Measurements from ENCODE around the gene VAMP2. TPM values are rescaled to one million over a fixed set of nuclear protein-coding genes. Genes with fewer than 3 reads are reported as not detected.

The VAMP2 gene
- total RNA-seq, 4 donors from 2014 or later: 10.9 to 37.0 (median 25.7) TPM

- in situ Hi-C loops (cut with MboI; ENCODE audit: low sequenced_read_pairs in 4 of 4): no loop called here
- H3K4me1 ChIP-seq: peaks cover 33 to 41% of the 10 kb centered on the region in 2 donors
- peak within 1 kb of the TSS; percentile 49 to 63 (median 56) for H3K4me3 ChIP-seq
- no peaks in the 10 kb centered on the region for H3K9me3 ChIP-seq
- ATAC-seq (peak in 1 of 2 donors; percentile 14), DNase-seq (no peak)
- TF ChIP-seq POLR2A (IDR thresholded peaks at IDR 0.05): no peak
- no peak for TF ChIP-seq CTCF (IDR thresholded peaks at IDR 0.05 in 4 of 5, conservative IDR thresholded peaks at IDR 0.05 in 1 of 5)
- no peaks in the 10 kb centered on the region for H3K36me3 ChIP-seq
- H3K27ac ChIP-seq: peak within 1 kb of the TSS; percentile 76 to 87 (median 84)
- peaks cover 25 to 40% (median 33%) of the 10 kb centered on the region in 3 donors for H3K27me3 ChIP-seq
- intact Hi-C loops (cut with DNase I; ENCODE audit: low total_unique reads): loop anchor here (1.0 to 5.0 kb wide), 4 partner anchors 24 to 281 kb away; partner anchors contain the start of gene SLC25A35
Observed at GRCh38 chr17:8117980-8118768, 44.6 kb downstream of the VAMP2 start, which contains the start of gene ALOXE3. TSS of gene ALOXE3 (minus strand) at chr17:8118514. CDS start at chr17:8117990, 524 bp downstream.

- Histone ChIP-seq H3K4me3 (peak overlapping the region in 3 of 4 donors; percentile 49 to 63 (median 56)), H3K4me1 (peaks cover 26 to 34% of the 10 kb centered on the region in 2 donors), H3K36me3 (no peaks in the 10 kb centered on the region), H3K27ac (no peak overlapping the region), H3K27me3 (peaks cover 21 to 40% (median 26%) of the 10 kb centered on the region in 3 donors), H3K9me3 (no peaks in the 10 kb centered on the region)
- in situ Hi-C loops (cut with MboI; ENCODE audit: low sequenced_read_pairs in 4 of 4) (no loop called here), intact Hi-C loops (cut with DNase I; ENCODE audit: low total_unique reads) (loop anchor here (5.0 kb wide), 2 partner anchors 55 to 280 kb away; no protein-coding TSS in a partner anchor)
- DNase-seq (no peak), ATAC-seq (no peak)
- no peak for TF ChIP-seq POLR2A (IDR thresholded peaks at IDR 0.05)
- TF ChIP-seq CTCF (IDR thresholded peaks at IDR 0.05 in 4 of 5, conservative IDR thresholded peaks at IDR 0.05 in 1 of 5): no peak
Observed at GRCh38 chr17:8117367-8117979, 45.3 kb downstream of the VAMP2 start.

- ATAC-seq (no peak), DNase-seq (no peak)
- Histone ChIP-seq H3K36me3 (no peaks in the 10 kb centered on the region), H3K4me3 (no peak overlapping the region), H3K9me3 (no peaks in the 10 kb centered on the region), H3K4me1 (peaks cover 25 to 27% of the 10 kb centered on the region in 2 donors), H3K27ac (no peak overlapping the region), H3K27me3 (peaks cover 22 to 43% (median 25%) of the 10 kb centered on the region in 3 donors)
- in situ Hi-C loops (cut with MboI; ENCODE audit: low sequenced_read_pairs in 4 of 4): no loop called here
- intact Hi-C loops (cut with DNase I; ENCODE audit: low total_unique reads): loop anchor here (5.0 kb wide), 2 partner anchors 54 to 279 kb away; no protein-coding TSS in a partner anchor
- TF ChIP-seq CTCF (IDR thresholded peaks at IDR 0.05 in 4 of 5, conservative IDR thresholded peaks at IDR 0.05 in 1 of 5): no peak
- TF ChIP-seq POLR2A (IDR thresholded peaks at IDR 0.05): no peak
Observed at GRCh38 chr17:8116776-8117175, 46.0 kb downstream of the VAMP2 start.

GRCh38 chr17:8110907-8111306 is 51.8 kb downstream of the VAMP2 start:
- Histone ChIP-seq H3K27me3 (peaks cover 34 to 50% (median 39%) of the 10 kb centered on the region in 3 donors), H3K36me3 (no peaks in the 10 kb centered on the region), H3K9me3 (no peaks in the 10 kb centered on the region), H3K4me3 (no peak overlapping the region), H3K27ac (no peak overlapping the region), H3K4me1 (peaks cover 0 to 7% of the 10 kb centered on the region in 2 donors)
- DNase-seq (no peak), ATAC-seq (no peak)
- intact Hi-C loops (cut with DNase I; ENCODE audit: low total_unique reads) (no loop called here), in situ Hi-C loops (cut with MboI; ENCODE audit: low sequenced_read_pairs in 4 of 4) (no loop called here)
- TF ChIP-seq POLR2A (IDR thresholded peaks at IDR 0.05): no peak

- H3K4me3 ChIP-seq: no peak overlapping the region
- ATAC-seq: no peak
- H3K4me1 ChIP-seq: peaks cover 0 to 7% of the 10 kb centered on the region in 2 donors
- intact Hi-C loops (cut with DNase I; ENCODE audit: low total_unique reads): no loop called here
- TF ChIP-seq POLR2A (IDR thresholded peaks at IDR 0.05): no peak
- peak in 1 of 5 experiments; percentile 15 for TF ChIP-seq CTCF (IDR thresholded peaks at IDR 0.05 in 4 of 5, conservative IDR thresholded peaks at IDR 0.05 in 1 of 5)
- peaks cover 31 to 47% (median 38%) of the 10 kb centered on the region in 3 donors for H3K27me3 ChIP-seq
- in situ Hi-C loops (cut with MboI; ENCODE audit: low sequenced_read_pairs in 4 of 4): no loop called here
- H3K9me3 ChIP-seq: no peaks in the 10 kb centered on the region
- H3K36me3 ChIP-seq: no peaks in the 10 kb centered on the region
- DNase-seq: no peak
- no peak overlapping the region for H3K27ac ChIP-seq
Observed at GRCh38 chr17:8110456-8110804, 52.3 kb downstream of the VAMP2 start.
